ENCODE results near the gene CABLES2.

The CABLES2 gene

GRCh38 chr20:62403331-62403730, 3.8 kb downstream of the CABLES2 start:
- no peak for DNase-seq

GRCh38 chr20:62402456-62403150, 4.5 kb downstream of the CABLES2 start:
- DNase-seq = no peak

GRCh38 chr20:62401331-62401779, 5.7 kb downstream of the CABLES2 start:
- no peak for DNase-seq

- no peak for DNase-seq
These were observed 6.5 kb downstream of the CABLES2 start for GRCh38 chr20:62400541-62400940.

GRCh38 chr20:62400021-62400420, 7.1 kb downstream of the CABLES2 start:
- DNase-seq = no peak

GRCh38 chr20:62398120-62398821, 8.8 kb downstream of the CABLES2 start:
- DNase-seq = no peak

- DNase-seq = no peak
These were observed 10.5 kb downstream of the CABLES2 start for GRCh38 chr20:62396367-62397239.

- DNase-seq = no peak
These were observed 11.5 kb downstream of the CABLES2 start for GRCh38 chr20:62395311-62396242.

- DNase-seq = no peak
These were observed 12.5 kb downstream of the CABLES2 start for GRCh38 chr20:62394248-62395245.

GRCh38 chr20:62393830-62394229, 13.3 kb downstream of the CABLES2 start:
- DNase-seq = no peak

- DNase-seq = no peak
These were observed 13.8 kb downstream of the CABLES2 start for GRCh38 chr20:62393335-62393665.

GRCh38 chr20:62392621-62393334, 14.3 kb downstream of the CABLES2 start:
- DNase-seq = no peak

GRCh38 chr20:62392077-62392418, 15.0 kb downstream of the CABLES2 start:
- no peak for DNase-seq

- no peak for DNase-seq
These were observed 15.7 kb downstream of the CABLES2 start for GRCh38 chr20:62391165-62392076.

- DNase-seq = no peak
These were observed 16.5 kb downstream of the CABLES2 start for GRCh38 chr20:62390317-62391164.

GRCh38 chr20:62389601-62390087, 17.4 kb downstream of the CABLES2 start:
- DNase-seq = no peak

- no peak for DNase-seq
These were observed 18.1 kb downstream of the CABLES2 start for GRCh38 chr20:62388839-62389600.
